Measurements from ENCODE around the gene PALM2AKAP2.

DNA sequence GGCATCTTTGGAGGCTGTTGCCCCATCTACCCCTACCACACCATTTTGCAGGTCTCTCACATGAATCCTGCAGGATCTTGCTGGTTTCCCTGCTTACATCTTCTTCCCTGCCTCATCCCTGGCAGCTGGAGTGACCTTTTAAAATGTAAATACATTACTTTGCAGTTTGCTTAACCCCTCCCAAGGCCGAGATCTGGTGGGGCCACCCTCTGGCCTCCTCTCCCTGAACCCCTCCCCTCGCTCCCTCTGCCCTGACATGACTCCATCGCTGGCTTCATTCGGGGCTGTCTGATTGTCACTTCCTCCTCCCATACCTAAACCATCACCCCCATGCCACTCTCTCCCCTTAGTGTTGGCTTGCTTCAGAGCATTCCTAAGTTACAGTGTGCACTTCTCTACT lies 12.6 kb upstream of the PALM2AKAP2 start:
- TF ChIP-seq POLR2A (IDR thresholded peaks at IDR 0.05) (no peak), CTCF (IDR thresholded peaks at IDR 0.05 in 4 of 5, conservative IDR thresholded peaks at IDR 0.05 in 1 of 5) (no peak)

Measured in gastrocnemius medialis (tissue), 4 donors.